Body of pancreas (tissue), 4 donors: Measurements from ENCODE around the gene PTPRT.

Experiments used
- CTCF ChIP-seq, 7 experiments: fragments of 450-650 bp in 4 of 7; fragments of 200-600 bp in 3 of 7; sonication (generic) in 3 of 7; IDR thresholded peaks; one replicate each; pipeline ENCODE4 v1.5.1; 2016 to 2019; ENCODE audit warnings: antibody characterized with exemption in 7 of 7
- POLR2A ChIP-seq, 3 donors: fragments of 450-650 bp; IDR thresholded peaks; one replicate each; pipeline ENCODE4 v1.6.1; 2016; ENCODE audit warnings: antibody characterized with exemption in 3 of 3, mild to moderate bottlenecking in 2 of 3

- TF ChIP-seq POLR2A (IDR thresholded peaks at IDR 0.05) (no peak), CTCF (IDR thresholded peaks at IDR 0.05) (no peak)
Measured at GRCh38 chr20:42255821-42256220, 933.9 kb downstream of the PTPRT start.
